Smooth muscle cell (in vitro differentiated cells): ENCODE results near the gene PNCK. TPM values are rescaled to one million over a fixed set of nuclear protein-coding genes. Genes with fewer than 3 reads are reported as not detected.
"Not testable (repeated sequence)": the region's sequence is repeated elsewhere in the genome, so short reads cannot be mapped to it uniquely, and the experiment has no call there.

Source experiments
- DNase-seq: peaks from one replicate; lab custom pipeline; 2025; ENCODE audit not compliant: unreplicated experiment; lab: John Stamatoyannopoulos, UW
- H2AFZ ChIP-seq: fragments of 200-600 bp; sonication (generic); 2 replicates; pipeline ENCODE4 v1.6.0; 2016; ENCODE audit warnings: antibody characterized with exemption, low read depth, mild to moderate bottlenecking
- H3F3A ChIP-seq: fragments of 200-600 bp; sonication (generic); 2 replicates; pipeline ENCODE4 v1.6.0; 2017; ENCODE audit warnings: antibody characterized with exemption, low read depth
- H3K27ac ChIP-seq: fragments of 200-600 bp; sonication (generic); 2 replicates; pipeline ENCODE4 v1.5.1; 2016; ENCODE audit warnings: low read depth, mild to moderate bottlenecking
- H3K27me3 ChIP-seq: fragments of 200-600 bp; sonication (generic); 2 replicates; pipeline ENCODE4 v1.6.1; 2016; ENCODE audit warnings: low read depth, mild to moderate bottlenecking
- H3K36me3 ChIP-seq: fragments of 200-600 bp; sonication (generic); 2 replicates; pipeline ENCODE4 v1.5.1; 2016; ENCODE audit warnings: low read depth
- H3K4me1 ChIP-seq: fragments of 200-600 bp; sonication (generic); 2 replicates; pipeline ENCODE4 v1.5.1; 2016; ENCODE audit warnings: low read depth
- H3K4me2 ChIP-seq: fragments of 200-600 bp; sonication (generic); 2 replicates; pipeline ENCODE4 v1.6.0; 2016; ENCODE audit warnings: mild to moderate bottlenecking
- H3K4me3 ChIP-seq: fragments of 200-600 bp; sonication (generic); 2 replicates; pipeline ENCODE4 v1.5.1; 2016; ENCODE audit warnings: mild to moderate bottlenecking
- H3K79me2 ChIP-seq: fragments of 200-600 bp; sonication (generic); 2 replicates; pipeline ENCODE4 v1.6.0; 2016; ENCODE audit warnings: low read depth, mild to moderate bottlenecking
- H3K9ac ChIP-seq: fragments of 200-600 bp; sonication (generic); 2 replicates; pipeline ENCODE4 v1.6.0; 2016; ENCODE audit warnings: low read depth
- H3K9me3 ChIP-seq: fragments of 200-600 bp; sonication (generic); replicated peaks from 2 replicates; pipeline ENCODE4 v1.5.1; 2016; ENCODE audit warnings: low read depth
- H4K20me1 ChIP-seq: fragments of 200-600 bp; sonication (generic); 2 replicates; pipeline ENCODE4 v1.6.0; 2016; ENCODE audit warnings: low read depth
- CTCF ChIP-seq: fragments of 200-600 bp; sonication (generic); IDR thresholded peaks from 2 replicates; pipeline ENCODE4 v1.5.1; 2017; ENCODE audit warnings: borderline replicate concordance, mild to moderate bottlenecking, antibody characterized with exemption; ENCODE audit not compliant: insufficient read depth, poor library complexity, severe bottlenecking
- WGBS: methylation state at CpG from one replicate; pipeline ENCODE4 v1.1.7; 2016; ENCODE audit warnings: low lambda C conversion rate; 5-methylcytosine and 5-hydroxymethylcytosine counted together
- polyA plus RNA-seq: library from polyadenylated mRNA; unstranded; fragments of >200 nt; fragmentation: Nextera tagmentation; extraction: Ambion mirVana; gene quantifications from 2 replicates; pipeline ENCODE4 v1.2.1, GENCODE V29; 2016
- total RNA-seq: library from RNA; depleted of rRNA; stranded (reverse); fragments of >200 nt; gene quantifications from 2 replicates; pipeline ENCODE4 v1.2.3, GENCODE V29; 2014

The PNCK gene
- total and polyA plus RNA-seq, 2 experiments from 2014 or later, result 2.8 to 4.0 TPM

- no peak overlapping the region for H2AFZ ChIP-seq
- no peaks in the 10 kb centered on the region for H4K20me1 ChIP-seq
- H3K4me3 ChIP-seq, result no peak overlapping the region
- no peaks in the 10 kb centered on the region for H3K9me3 ChIP-seq
- no peak for TF ChIP-seq CTCF
- WGBS, result 92% methylated on average over 16 of the region's 16 CpGs
- no peaks in the 10 kb centered on the region for H3K36me3 ChIP-seq
- DNase-seq, result no peak
- H3K4me1 ChIP-seq, result no peaks in the 10 kb centered on the region
- H3F3A ChIP-seq, result no peaks in the 10 kb centered on the region
- no peaks in the 10 kb centered on the region for H3K27me3 ChIP-seq
- H3K27ac ChIP-seq, result no peak overlapping the region
- H3K9ac ChIP-seq, result no peak overlapping the region
- H3K79me2 ChIP-seq, result no peaks in the 10 kb centered on the region
- H3K4me2 ChIP-seq, result no peak overlapping the region
Measured at GRCh38 chrX:153697924-153698865, 24.6 kb upstream of the PNCK start.

- H3K79me2 ChIP-seq, H2AFZ ChIP-seq, H3K27me3 ChIP-seq, H3K4me2 ChIP-seq, H3K4me1 ChIP-seq, H4K20me1 ChIP-seq, H3K9ac ChIP-seq, H3K36me3 ChIP-seq, DNase-seq, H3K27ac ChIP-seq, H3K4me3 ChIP-seq, H3F3A ChIP-seq, H3K9me3 ChIP-seq: not testable (repeated sequence)
- WGBS, result 92% methylated on average over 16 of the region's 16 CpGs
Measured at GRCh38 chrX:153696986-153697722, 23.5 kb upstream of the PNCK start.

- not testable (repeated sequence) for H3K36me3 ChIP-seq, H2AFZ ChIP-seq, H3K4me1 ChIP-seq, H3K27ac ChIP-seq, H3K9ac ChIP-seq, H3K4me3 ChIP-seq, H3K79me2 ChIP-seq, H3F3A ChIP-seq, DNase-seq, H3K27me3 ChIP-seq, H3K4me2 ChIP-seq, H3K9me3 ChIP-seq, H4K20me1 ChIP-seq
- 83% methylated on average over 10 of the region's 10 CpGs for WGBS
Measured at GRCh38 chrX:153696538-153696937, 22.9 kb upstream of the PNCK start.

- Histone ChIP-seq H3K79me2 (no peaks in the 10 kb centered on the region), H3F3A (no peaks in the 10 kb centered on the region), H2AFZ (no peak overlapping the region), H3K4me1 (no peaks in the 10 kb centered on the region), H3K27me3 (no peaks in the 10 kb centered on the region), H3K4me2 (no peak overlapping the region), H3K9ac (no peak overlapping the region), H4K20me1 (peaks cover 10% of the 10 kb centered on the region), H3K27ac (no peak overlapping the region), H3K36me3 (no peaks in the 10 kb centered on the region), H3K9me3 (no peaks in the 10 kb centered on the region), H3K4me3 (no peak overlapping the region)
- TF ChIP-seq CTCF, result no peak
- no peak for DNase-seq
- WGBS, result 87% methylated on average over 15 of the region's 15 CpGs
Measured at GRCh38 chrX:153696100-153696499, 22.5 kb upstream of the PNCK start.
